Measurements from ENCODE around the gene ADAMTS12.

GRCh38 chr5:33538201-33538600, 353.6 kb downstream of the ADAMTS12 start:
- no peak for TF ChIP-seq CTCF (conservative IDR thresholded peaks at IDR 0.05)
- no peak for TF ChIP-seq ZFX (IDR thresholded peaks at IDR 0.05)
